Measurements from ENCODE around the gene LPP. TPM values are rescaled to one million over a fixed set of nuclear protein-coding genes. Genes with fewer than 3 reads are reported as not detected.

Gene LPP
- polyA plus RNA-seq, 1 donor (not counting 4 experiments of a cell fraction or from before 2014, with no cell fraction given) = 16.0 TPM

DNA sequence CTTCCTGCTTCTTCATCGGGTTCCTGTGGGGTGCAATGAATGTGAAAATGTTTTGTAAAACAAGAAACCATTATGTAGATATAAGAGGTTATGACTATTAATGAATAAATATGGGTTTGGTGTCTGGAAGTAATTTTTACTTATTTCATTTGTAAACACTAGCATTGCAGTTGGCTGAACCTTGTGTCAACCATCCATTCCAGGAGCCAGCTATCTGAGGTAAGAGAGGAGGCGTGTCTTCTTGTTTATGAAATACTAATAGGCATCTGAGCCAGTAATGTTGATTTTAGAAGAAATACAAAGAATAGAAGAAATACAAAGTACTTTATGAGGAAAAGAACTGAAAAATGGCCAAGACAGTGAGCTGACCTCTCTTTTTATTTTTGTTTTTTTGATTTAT, 187.5 kb downstream of the LPP start:
- no peak overlapping the region for H3K4me2 ChIP-seq (ENCODE audit: control insufficient read depth, extremely low read depth, insufficient read depth, low read depth, low read length)
- H3K27me3 ChIP-seq (ENCODE audit: control insufficient read depth, extremely low read depth, insufficient read depth, low read length) = no peaks in the 10 kb centered on the region
- no peaks in the 10 kb centered on the region for H3K9me1 ChIP-seq (ENCODE audit: control insufficient read depth, extremely low read depth, insufficient read depth, low read length)
- no peak overlapping the region for H3K9ac ChIP-seq (ENCODE audit: control insufficient read depth, extremely low read depth, insufficient read depth, low read length)
- H2AFZ ChIP-seq (ENCODE audit: control insufficient read depth, low read length) = no peak overlapping the region
- H3K4me3 ChIP-seq (ENCODE audit: control insufficient read depth in 2 of 3, extremely low read depth in 1 of 3, insufficient read depth in 2 of 3, low read depth in 1 of 3, low read length in 3 of 3) = no peak overlapping the region
- H4K20me1 ChIP-seq (ENCODE audit: control insufficient read depth, extremely low read depth, insufficient read depth, low read length) = no peaks in the 10 kb centered on the region
- FAIRE-seq (no peak), DNase-seq (ENCODE audit: low read depth, low spot score) (no peak)
- H3K9me3 ChIP-seq (ENCODE audit: control insufficient read depth, low read depth, low read length) = no peaks in the 10 kb centered on the region
- H3K36me3 ChIP-seq (ENCODE audit: control insufficient read depth in 2 of 2, extremely low read depth in 1 of 2, insufficient read depth in 2 of 2, low read length in 2 of 2) = no peaks in the 10 kb centered on the region
- no peak for TF ChIP-seq CTCF (optimal IDR thresholded peaks at IDR 0.05 in 1 of 3, IDR thresholded peaks at IDR 0.05 in 1 of 3, conservative IDR thresholded peaks at IDR 0.05 in 1 of 3; ENCODE audit: extremely low read depth in 1 of 3, insufficient read depth in 2 of 3, low read length in 3 of 3)
- TF ChIP-seq EZH2 (IDR thresholded peaks at IDR 0.05; ENCODE audit: low read length) = no peak
- H3K27ac ChIP-seq (ENCODE audit: control insufficient read depth, insufficient read depth, low read length) = no peak overlapping the region
- peaks cover 11% of the 10 kb centered on the region for H3K79me2 ChIP-seq (ENCODE audit: control insufficient read depth, insufficient read depth, low read length)
- no peaks in the 10 kb centered on the region for H3K4me1 ChIP-seq (ENCODE audit: control insufficient read depth, extremely low read depth, insufficient read depth, low read length)
- dilution Hi-C loops (cut with MboI; ENCODE audit: extremely low pct_ligation_motif_present, low sequenced_read_pairs) = no loop called here

- DNase-seq (ENCODE audit: low read depth, low spot score) (no peak), FAIRE-seq (no peak)
- Histone ChIP-seq H3K36me3 (ENCODE audit: control insufficient read depth in 2 of 2, extremely low read depth in 1 of 2, insufficient read depth in 2 of 2, low read length in 2 of 2) (no peaks in the 10 kb centered on the region), H3K9me3 (ENCODE audit: control insufficient read depth, low read depth, low read length) (no peaks in the 10 kb centered on the region), H3K9me1 (ENCODE audit: control insufficient read depth, extremely low read depth, insufficient read depth, low read length) (no peaks in the 10 kb centered on the region), H4K20me1 (ENCODE audit: control insufficient read depth, extremely low read depth, insufficient read depth, low read length) (no peaks in the 10 kb centered on the region), H3K27ac (ENCODE audit: control insufficient read depth, insufficient read depth, low read length) (no peak overlapping the region), H3K27me3 (ENCODE audit: control insufficient read depth, extremely low read depth, insufficient read depth, low read length) (no peaks in the 10 kb centered on the region), H2AFZ (ENCODE audit: control insufficient read depth, low read length) (no peak overlapping the region), H3K4me2 (ENCODE audit: control insufficient read depth, extremely low read depth, insufficient read depth, low read depth, low read length) (no peak overlapping the region), H3K4me1 (ENCODE audit: control insufficient read depth, extremely low read depth, insufficient read depth, low read length) (peaks cover 9% of the 10 kb centered on the region), H3K9ac (ENCODE audit: control insufficient read depth, extremely low read depth, insufficient read depth, low read length) (no peak overlapping the region), H3K79me2 (ENCODE audit: control insufficient read depth, insufficient read depth, low read length) (peaks cover 3% of the 10 kb centered on the region), H3K4me3 (ENCODE audit: control insufficient read depth in 2 of 3, extremely low read depth in 1 of 3, insufficient read depth in 2 of 3, low read depth in 1 of 3, low read length in 3 of 3) (no peak overlapping the region)
- dilution Hi-C loops (cut with MboI; ENCODE audit: extremely low pct_ligation_motif_present, low sequenced_read_pairs) = no loop called here
- TF ChIP-seq CTCF (optimal IDR thresholded peaks at IDR 0.05 in 1 of 3, IDR thresholded peaks at IDR 0.05 in 1 of 3, conservative IDR thresholded peaks at IDR 0.05 in 1 of 3; ENCODE audit: extremely low read depth in 1 of 3, insufficient read depth in 2 of 3, low read length in 3 of 3) = no peak
- TF ChIP-seq EZH2 (IDR thresholded peaks at IDR 0.05; ENCODE audit: low read length) = no peak
These were observed 189.2 kb downstream of the LPP start for GRCh38 chr3:188342991-188343732.

All from keratinocyte (primary cell).